A549 (cell line): Measurements from ENCODE around the gene KLHL41. TPM values are rescaled to one million over a fixed set of nuclear protein-coding genes. Genes with fewer than 3 reads are reported as not detected.

Experiments
- ATAC-seq, 2 experiments: fragments of 200-7000 bp in 1 of 2; fragments of >200 bp in 1 of 2; cut with Nextera tagmentation in 1 of 2; cut with Tn5 transposase in 1 of 2; 3 replicates each; pipeline versions ENCODE4 v1.8.0 to v1.9.1; 2018 to 2020; ENCODE audit warnings: mild to moderate bottlenecking in 1 of 2, moderate library complexity in 1 of 2
- CTCF ChIA-PET: fragments of 300-600 bp; sonication (Branson Sonifier 250); formaldehyde crosslinking; extraction: SDS; loops from one replicate; lab custom pipeline; 2021; ENCODE audit warnings: antibody characterized with exemption, inconsistent platforms; lab: Yijun Ruan, JAX
- POLR2A ChIA-PET: fragments of 350-600 bp; formaldehyde crosslinking; extraction: SDS; loops from one replicate; lab custom pipeline; 2021; ENCODE audit warnings: antibody characterized with exemption, inconsistent platforms; lab: Yijun Ruan, JAX
- DNase-seq, 2 experiments: peaks; one replicate each; pipeline versions ENCODE4 v3.0.0 to v3.0.0-alpha.2; 2011 to 2016; ENCODE audit warnings: low read depth in 1 of 2, low spot score in 1 of 2
- FAIRE-seq: peaks from 2 replicates; lab custom pipeline; 2011; peaks lifted over from hg19 to GRCh38; lab: Jason Lieb, UNC
- H3K27ac ChIP-seq, 2 experiments: fragments of >200 bp; sonication (Bioruptor Twin); formaldehyde crosslinking; 3 replicates each; pipeline ENCODE4 v1.5.1; 2016 to 2017
- H3K4me1 ChIP-seq: fragments of >200 bp; sonication (Bioruptor Twin); formaldehyde crosslinking; 3 replicates; pipeline ENCODE4 v1.6.1; 2016
- H3K4me2 ChIP-seq: fragments of >200 bp; sonication (Bioruptor Twin); formaldehyde crosslinking; 3 replicates; pipeline ENCODE4 v1.6.1; 2016
- H3K4me3 ChIP-seq: fragments of >200 bp; sonication (Bioruptor Twin); formaldehyde crosslinking; 3 replicates; pipeline ENCODE4 v1.5.1; 2016
- H3K9me3 ChIP-seq: fragments of >200 bp; sonication (Bioruptor Twin); formaldehyde crosslinking; 3 replicates; pipeline ENCODE4 v1.6.1; 2016
- BHLHE40 ChIP-seq: IDR thresholded peaks from 2 replicates; pipeline ENCODE4 v1.6.1; 2012; ENCODE audit warnings: low read depth, low read length, inconsistent platforms
- CBX8 ChIP-seq: fragments of 200-600 bp; sonication (generic); IDR thresholded peaks from 2 replicates; pipeline ENCODE4 v1.6.1; 2016
- CHD2 ChIP-seq: fragments of 150-350 bp; IDR thresholded peaks from 2 replicates; pipeline ENCODE4 v1.6.1; 2014; ENCODE audit warnings: low read length; ENCODE audit not compliant: partially characterized antibody
- CHD4 ChIP-seq: fragments of 200-600 bp; sonication (generic); IDR thresholded peaks from 2 replicates; pipeline ENCODE4 v1.6.1; 2016; ENCODE audit warnings: antibody characterized with exemption, mild to moderate bottlenecking, borderline replicate concordance
- ESRRA ChIP-seq: fragments of 150-350 bp; IDR thresholded peaks from 2 replicates; pipeline ENCODE4 v1.6.1; 2014; ENCODE audit warnings: mild to moderate bottlenecking, low read length, borderline replicate concordance
- FOSB ChIP-seq: fragments of 250-450 bp; sonication (Bioruptor Pico); IDR thresholded peaks from 2 replicates; pipeline ENCODE4 v1.5.0; 2020; ENCODE audit warnings: mild to moderate bottlenecking, moderate library complexity
- GATA3 ChIP-seq: IDR thresholded peaks from 2 replicates; pipeline ENCODE4 v1.6.1; 2012; ENCODE audit warnings: borderline replicate concordance
- HOXA7 ChIP-seq: fragments of 250-450 bp; sonication (Bioruptor Pico); IDR thresholded peaks from 2 replicates; pipeline ENCODE4 v1.5.0; 2020; ENCODE audit warnings: mild to moderate bottlenecking, moderate library complexity
- HOXB5 ChIP-seq: fragments of 250-450 bp; sonication (Bioruptor Pico); IDR thresholded peaks from 2 replicates; pipeline ENCODE4 v1.5.0; 2020; ENCODE audit warnings: mild to moderate bottlenecking, moderate library complexity
- JUN ChIP-seq, 2 experiments: fragments of >200 bp; sonication (Bioruptor Twin); formaldehyde crosslinking; IDR thresholded peaks; 2 replicates in 1 of 2; 3 replicates in 1 of 2; pipeline ENCODE4 v1.6.1; 2016 to 2017
- JUNB ChIP-seq: fragments of >200 bp; sonication (Bioruptor Twin); formaldehyde crosslinking; IDR thresholded peaks from 2 replicates; pipeline ENCODE4 v1.6.1; 2016
- KDM5A ChIP-seq: fragments of 200-600 bp; sonication (generic); IDR thresholded peaks from 2 replicates; pipeline ENCODE4 v1.6.1; 2016; ENCODE audit warnings: antibody characterized with exemption, mild to moderate bottlenecking
- MAFK ChIP-seq: fragments of 450-650 bp; IDR thresholded peaks from 2 replicates; pipeline ENCODE4 v1.6.1; 2014; ENCODE audit not compliant: partially characterized antibody
- POLR2A ChIP-seq: IDR thresholded peaks from 2 replicates; pipeline ENCODE4 v1.6.1; 2012; ENCODE audit warnings: mild to moderate bottlenecking, low read length
- RCOR1 ChIP-seq: fragments of 150-350 bp; IDR thresholded peaks from 2 replicates; pipeline ENCODE4 v1.6.1; 2014; ENCODE audit warnings: antibody characterized with exemption, low read length, low read depth
- RNF2 ChIP-seq: fragments of 200-600 bp; sonication (generic); IDR thresholded peaks from 2 replicates; pipeline ENCODE4 v1.6.1; 2016; ENCODE audit warnings: low read depth, mild to moderate bottlenecking, antibody characterized with exemption, moderate library complexity, borderline replicate concordance
- SMC3 ChIP-seq: fragments of >200 bp; sonication (Bioruptor Twin); formaldehyde crosslinking; IDR thresholded peaks from 3 replicates; pipeline ENCODE4 v1.6.1; 2018; ENCODE audit warnings: inconsistent platforms
- TFCP2L1 ChIP-seq: fragments of 250-450 bp; sonication (Bioruptor Pico); IDR thresholded peaks from 2 replicates; pipeline ENCODE4 v1.5.0; 2021; ENCODE audit warnings: mild to moderate bottlenecking
- TP53 ChIP-seq: fragments of 250-450 bp; sonication (Bioruptor Pico); IDR thresholded peaks from 2 replicates; pipeline ENCODE4 v1.5.0; 2021; ENCODE audit warnings: mild to moderate bottlenecking, moderate library complexity
- WGBS: methylation state at CpG from one replicate; pipeline ENCODE4 v1.1.6; 2017; ENCODE audit errors: missing lambda C conversion rate; 5-methylcytosine and 5-hydroxymethylcytosine counted together
- polyA plus RNA-seq, 4 experiments: library from polyadenylated mRNA; depleted of rRNA in 3 of 4; stranded (reverse); fragments of >200 nt; fragmentation: RNase III in 1 of 4; extraction: RNeasy Plus Mini Kit Qiagen cat#74134 plus additional on column Dnase treatment in 1 of 4; gene quantifications; 2 replicates in 3 of 4; 3 replicates in 1 of 4; pipeline ENCODE4 v1.2.3, GENCODE V29; 2011 to 2017
- TF ChIP-seq, protein P1 (sequence below): IDR thresholded peaks from 2 replicates; pipeline ENCODE4 v1.6.1; 2012; ENCODE audit warnings: low read depth, borderline replicate concordance
- TF ChIP-seq, protein P2 (sequence below): IDR thresholded peaks from 2 replicates; pipeline ENCODE4 v1.6.1; 2012
- TF ChIP-seq, protein P3 (sequence below): IDR thresholded peaks from 2 replicates; pipeline ENCODE4 v1.6.1; 2012
- TF ChIP-seq, protein P4 (sequence below): fragments of >200 bp; sonication (Bioruptor Twin); formaldehyde crosslinking; IDR thresholded peaks from 3 replicates; pipeline ENCODE4 v1.6.1; 2016
- TF ChIP-seq, protein P5 (sequence below): fragments of 200-600 bp; sonication (generic); IDR thresholded peaks from 2 replicates; pipeline ENCODE4 v1.6.1; 2016; ENCODE audit warnings: antibody characterized with exemption, mild to moderate bottlenecking, moderate library complexity

KLHL41 gene
- polyA plus RNA-seq, 2 of the 4 experiments (the other 2 are of a cell fraction), result 0.06 to 0.08 TPM

DNA sequence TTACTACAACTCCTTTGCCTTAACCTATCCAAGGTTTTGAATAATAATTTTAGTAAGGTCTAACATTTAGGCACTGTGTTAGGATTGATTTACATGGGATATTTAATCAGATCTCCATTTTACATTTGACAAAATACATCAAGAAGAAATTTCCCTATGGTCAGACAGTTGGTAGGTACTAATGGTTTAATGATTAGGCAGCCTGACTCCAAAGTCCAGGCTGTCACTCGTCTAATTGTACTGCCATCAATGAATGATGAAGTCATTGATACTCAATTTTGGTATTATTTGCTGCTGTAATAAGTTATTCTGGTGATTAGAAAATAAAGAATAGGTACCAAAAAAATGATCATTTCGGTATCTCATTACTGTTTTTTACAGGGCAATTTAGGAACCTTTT, 16.1 kb upstream of the KLHL41 start:
- H3K4me3 ChIP-seq, result no peak overlapping the region
- no peak overlapping the region for H3K27ac ChIP-seq
- ATAC-seq (no peak), DNase-seq (no peak), FAIRE-seq (no peak)
- H3K4me1 ChIP-seq, result no peaks in the 10 kb centered on the region
- ChIA-PET POLR2A (no interaction called here), CTCF (interaction anchor here (1.0 to 1.3 kb wide), 2 partner anchors 7 to 13 kb away, joined by 4 to 5 read pairs; no protein-coding TSS in a partner anchor)
- 61% methylated on average over 2 of the region's 2 CpGs for WGBS
- no peak overlapping the region for H3K4me2 ChIP-seq
- no peak for TF ChIP-seq FOSB (CRISPR knock-in tag)
- H3K9me3 ChIP-seq, result no peaks in the 10 kb centered on the region

DNA sequence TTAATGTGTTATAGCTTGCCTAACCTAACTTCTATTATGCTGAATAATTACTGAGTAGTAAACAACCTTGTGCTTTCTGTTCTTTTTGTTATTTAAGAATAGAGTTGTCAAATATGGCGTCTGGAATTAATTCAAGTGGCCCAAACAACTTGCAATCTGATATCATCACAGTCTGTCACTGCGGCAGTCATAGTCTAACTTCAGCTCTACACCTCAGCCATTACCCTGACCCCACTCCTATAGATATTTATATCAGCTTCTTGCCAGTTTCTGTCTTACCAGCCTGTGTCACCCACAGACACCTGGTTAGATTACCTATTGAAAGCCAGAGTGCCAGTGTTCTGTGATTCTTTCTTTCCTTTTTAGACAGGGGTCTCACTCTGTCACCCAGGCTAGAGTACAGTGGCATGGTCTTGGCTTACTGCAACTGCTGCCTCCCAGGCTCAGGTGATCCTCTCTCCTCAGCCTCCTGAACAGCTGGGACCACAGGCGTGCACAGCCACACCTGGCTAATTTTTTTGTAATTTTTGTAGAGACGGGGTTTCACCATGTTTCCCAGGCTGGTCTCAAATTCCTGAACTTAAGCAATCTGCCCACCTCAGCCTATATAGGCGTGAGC, 14.1 kb upstream of the KLHL41 start:
- ChIA-PET POLR2A (no interaction called here), CTCF (no interaction called here)
- TF ChIP-seq CBX8 (no peak), JUNB (no peak), JUN (IDR thresholded peaks at IDR 0.05) (no peak), GATA3 (no peak), ESRRA (no peak), BHLHE40 (no peak), TFCP2L1 (CRISPR knock-in tag) (no peak), TP53 (CRISPR knock-in tag) (no peak), CHD2 (no peak), RNF2 (no peak), CHD4 (no peak), SMC3 (no peak), HOXA7 (CRISPR knock-in tag) (no peak)
- TF ChIP-seq, protein P1, sequence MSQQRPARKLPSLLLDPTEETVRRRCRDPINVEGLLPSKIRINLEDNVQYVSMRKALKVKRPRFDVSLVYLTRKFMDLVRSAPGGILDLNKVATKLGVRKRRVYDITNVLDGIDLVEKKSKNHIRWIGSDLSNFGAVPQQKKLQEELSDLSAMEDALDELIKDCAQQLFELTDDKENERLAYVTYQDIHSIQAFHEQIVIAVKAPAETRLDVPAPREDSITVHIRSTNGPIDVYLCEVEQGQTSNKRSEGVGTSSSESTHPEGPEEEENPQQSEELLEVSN, result no peak
- TF ChIP-seq, protein P2, sequence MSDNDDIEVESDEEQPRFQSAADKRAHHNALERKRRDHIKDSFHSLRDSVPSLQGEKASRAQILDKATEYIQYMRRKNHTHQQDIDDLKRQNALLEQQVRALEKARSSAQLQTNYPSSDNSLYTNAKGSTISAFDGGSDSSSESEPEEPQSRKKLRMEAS, result no peak
- TF ChIP-seq, protein P3, sequence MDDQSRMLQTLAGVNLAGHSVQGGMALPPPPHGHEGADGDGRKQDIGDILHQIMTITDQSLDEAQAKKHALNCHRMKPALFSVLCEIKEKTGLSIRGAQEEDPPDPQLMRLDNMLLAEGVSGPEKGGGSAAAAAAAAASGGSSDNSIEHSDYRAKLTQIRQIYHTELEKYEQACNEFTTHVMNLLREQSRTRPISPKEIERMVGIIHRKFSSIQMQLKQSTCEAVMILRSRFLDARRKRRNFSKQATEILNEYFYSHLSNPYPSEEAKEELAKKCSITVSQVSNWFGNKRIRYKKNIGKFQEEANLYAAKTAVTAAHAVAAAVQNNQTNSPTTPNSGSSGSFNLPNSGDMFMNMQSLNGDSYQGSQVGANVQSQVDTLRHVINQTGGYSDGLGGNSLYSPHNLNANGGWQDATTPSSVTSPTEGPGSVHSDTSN, result no peak
- TF ChIP-seq, protein P4, sequence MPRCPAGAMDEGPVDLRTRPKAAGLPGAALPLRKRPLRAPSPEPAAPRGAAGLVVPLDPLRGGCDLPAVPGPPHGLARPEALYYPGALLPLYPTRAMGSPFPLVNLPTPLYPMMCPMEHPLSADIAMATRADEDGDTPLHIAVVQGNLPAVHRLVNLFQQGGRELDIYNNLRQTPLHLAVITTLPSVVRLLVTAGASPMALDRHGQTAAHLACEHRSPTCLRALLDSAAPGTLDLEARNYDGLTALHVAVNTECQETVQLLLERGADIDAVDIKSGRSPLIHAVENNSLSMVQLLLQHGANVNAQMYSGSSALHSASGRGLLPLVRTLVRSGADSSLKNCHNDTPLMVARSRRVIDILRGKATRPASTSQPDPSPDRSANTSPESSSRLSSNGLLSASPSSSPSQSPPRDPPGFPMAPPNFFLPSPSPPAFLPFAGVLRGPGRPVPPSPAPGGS, result no peak
- ATAC-seq (no peak), DNase-seq (no peak), FAIRE-seq (no peak)
- WGBS, result 91% methylated on average over 5 of the region's 5 CpGs
- Histone ChIP-seq H3K4me2 (no peak overlapping the region), H3K9me3 (no peaks in the 10 kb centered on the region), H3K4me3 (no peak overlapping the region), H3K27ac (no peak overlapping the region), H3K4me1 (no peaks in the 10 kb centered on the region)

DNA sequence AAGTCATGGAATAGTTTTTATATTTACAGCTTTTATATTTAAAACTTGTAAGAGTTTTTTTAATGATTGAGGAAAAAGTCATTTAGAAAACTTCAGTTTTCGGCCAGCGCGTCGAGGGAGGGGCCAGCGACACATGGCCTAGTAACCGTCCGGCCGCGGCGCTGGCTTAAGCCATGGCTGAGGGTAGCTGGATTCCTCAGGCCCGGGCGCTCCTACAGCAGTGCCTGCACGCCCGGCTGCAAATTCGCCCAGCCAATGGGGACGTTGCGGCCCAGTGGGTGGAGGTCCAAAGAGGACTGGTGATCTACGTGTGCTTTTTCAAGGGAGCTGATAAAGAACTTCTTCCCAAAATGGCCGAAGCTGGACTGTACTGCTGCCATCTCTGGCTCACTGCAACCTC, 4.9 kb upstream of the KLHL41 start:
- ATAC-seq, result no peak
- Histone ChIP-seq H3K4me2 (no peak overlapping the region), H3K9me3 (no peaks in the 10 kb centered on the region), H3K4me1 (peaks cover 23% of the 10 kb centered on the region), H3K27ac (no peak overlapping the region), H3K4me3 (no peak overlapping the region)
- CTCF ChIA-PET, result no interaction called here
- WGBS, result 90% methylated on average over 19 of the region's 19 CpGs
- TF ChIP-seq TP53 (CRISPR knock-in tag), result no peak
- DNase-seq, result no peak
- POLR2A ChIA-PET, result no interaction called here
- no peak for FAIRE-seq

DNA sequence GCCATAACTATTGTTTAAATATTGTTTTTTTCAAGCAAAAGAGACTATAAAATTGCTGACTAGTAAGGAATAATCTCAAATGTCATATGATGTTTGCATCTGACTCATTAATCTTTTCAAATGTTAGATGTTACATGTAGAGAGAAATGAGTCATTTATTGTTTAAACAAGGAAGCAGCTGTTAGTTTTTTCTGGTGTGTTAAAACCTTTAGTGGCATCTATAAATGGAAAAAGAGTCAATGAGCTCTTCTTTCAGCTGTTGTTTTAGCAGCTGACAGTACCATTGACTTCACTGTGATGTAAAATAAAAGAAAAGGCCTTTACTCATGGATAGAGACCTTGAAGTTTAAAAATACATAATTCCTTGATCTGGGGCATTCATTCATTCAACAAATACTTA, 1.8 kb upstream of the KLHL41 start:
- H3K4me2 ChIP-seq, result peak overlapping the region; percentile 52; the same call in 2 of the 3 replicates
- H3K9me3 ChIP-seq, result no peaks in the 10 kb centered on the region
- POLR2A ChIA-PET, result interaction anchor here (0.6 kb wide), 1 partner anchor 72 kb away, joined by 3 read pairs; no protein-coding TSS in a partner anchor
- H3K4me1 ChIP-seq, result peaks cover 32% of the 10 kb centered on the region
- CTCF ChIA-PET, result no interaction called here
- peak; percentile 48 to 63 for DNase-seq
- FAIRE-seq, result peak; percentile 39
- H3K4me3 ChIP-seq, result no peak overlapping the region
- ATAC-seq, result peak; percentile 59; a peak in 4 of 6 replicates
- no peak overlapping the region for H3K27ac ChIP-seq
- TF ChIP-seq, protein P4, result no peak
- TF ChIP-seq, protein P5, sequence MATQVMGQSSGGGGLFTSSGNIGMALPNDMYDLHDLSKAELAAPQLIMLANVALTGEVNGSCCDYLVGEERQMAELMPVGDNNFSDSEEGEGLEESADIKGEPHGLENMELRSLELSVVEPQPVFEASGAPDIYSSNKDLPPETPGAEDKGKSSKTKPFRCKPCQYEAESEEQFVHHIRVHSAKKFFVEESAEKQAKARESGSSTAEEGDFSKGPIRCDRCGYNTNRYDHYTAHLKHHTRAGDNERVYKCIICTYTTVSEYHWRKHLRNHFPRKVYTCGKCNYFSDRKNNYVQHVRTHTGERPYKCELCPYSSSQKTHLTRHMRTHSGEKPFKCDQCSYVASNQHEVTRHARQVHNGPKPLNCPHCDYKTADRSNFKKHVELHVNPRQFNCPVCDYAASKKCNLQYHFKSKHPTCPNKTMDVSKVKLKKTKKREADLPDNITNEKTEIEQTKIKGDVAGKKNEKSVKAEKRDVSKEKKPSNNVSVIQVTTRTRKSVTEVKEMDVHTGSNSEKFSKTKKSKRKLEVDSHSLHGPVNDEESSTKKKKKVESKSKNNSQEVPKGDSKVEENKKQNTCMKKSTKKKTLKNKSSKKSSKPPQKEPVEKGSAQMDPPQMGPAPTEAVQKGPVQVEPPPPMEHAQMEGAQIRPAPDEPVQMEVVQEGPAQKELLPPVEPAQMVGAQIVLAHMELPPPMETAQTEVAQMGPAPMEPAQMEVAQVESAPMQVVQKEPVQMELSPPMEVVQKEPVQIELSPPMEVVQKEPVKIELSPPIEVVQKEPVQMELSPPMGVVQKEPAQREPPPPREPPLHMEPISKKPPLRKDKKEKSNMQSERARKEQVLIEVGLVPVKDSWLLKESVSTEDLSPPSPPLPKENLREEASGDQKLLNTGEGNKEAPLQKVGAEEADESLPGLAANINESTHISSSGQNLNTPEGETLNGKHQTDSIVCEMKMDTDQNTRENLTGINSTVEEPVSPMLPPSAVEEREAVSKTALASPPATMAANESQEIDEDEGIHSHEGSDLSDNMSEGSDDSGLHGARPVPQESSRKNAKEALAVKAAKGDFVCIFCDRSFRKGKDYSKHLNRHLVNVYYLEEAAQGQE, result no peak
- TF ChIP-seq MAFK (peak; percentile 100), RCOR1 (no peak), JUNB (peak; percentile 76), ESRRA (no peak), KDM5A (no peak), POLR2A (no peak), HOXB5 (CRISPR knock-in tag) (no peak)
